SK-N-SH (cell line): Measurements from ENCODE around the gene EHD2. TPM values are rescaled to one million over a fixed set of nuclear protein-coding genes. Genes with fewer than 3 reads are reported as not detected.

Experiments used
- CTCF ChIA-PET: fragments of 300-600, 350-600 bp; formaldehyde crosslinking; extraction: SDS; loops from one replicate; lab custom pipeline; 2021; lab: Yijun Ruan, JAX
- POLR2A ChIA-PET: fragments of 350-600 bp; sonication (Branson Sonifier 250); formaldehyde crosslinking; extraction: SDS; loops from one replicate; lab custom pipeline; 2020; ENCODE audit warnings: antibody characterized with exemption, inconsistent platforms; lab: Yijun Ruan, JAX
- DNase-seq: peaks from one replicate; pipeline ENCODE4 v3.0.0; 2012
- H2AFZ ChIP-seq: fragments of 200-600 bp; sonication (generic); 2 replicates; pipeline ENCODE4 v1.8.1; 2016; ENCODE audit warnings: antibody characterized with exemption, mild to moderate bottlenecking, low read depth
- H3F3A ChIP-seq: fragments of 200-600 bp; sonication (generic); replicated peaks from 2 replicates; pipeline ENCODE3; 2016; ENCODE audit warnings: antibody characterized with exemption, mild to moderate bottlenecking; ENCODE audit not compliant: insufficient read depth
- H3K27ac ChIP-seq, 2 experiments: fragments of 200-500 bp in 1 of 2; fragments of 200-600 bp in 1 of 2; sonication (Bioruptor generic) in 1 of 2; sonication (generic), shearing (Covaris generic) in 1 of 2; 2 replicates each; pipeline versions ENCODE4 v1.5.1 to v1.6.1; 2014 to 2016; ENCODE audit warnings: low read depth in 2 of 2, inconsistent platforms in 1 of 2, low read length in 1 of 2, mild to moderate bottlenecking in 1 of 2, mixed read lengths in 1 of 2
- H3K27me3 ChIP-seq: fragments of 200-600 bp; sonication (generic), shearing (Covaris generic); 2 replicates; pipeline ENCODE4 v1.6.1; 2016; ENCODE audit warnings: mixed run types; ENCODE audit not compliant: insufficient read depth
- H3K36me3 ChIP-seq, 2 experiments: fragments of 200-500 bp in 1 of 2; fragments of 200-600 bp in 1 of 2; sonication (Bioruptor generic) in 1 of 2; sonication (generic) in 1 of 2; replicated peaks in 1 of 2; 2 replicates each; pipeline versions ENCODE3 to v1.5.1; 2014 to 2016; ENCODE audit warnings: low read length in 1 of 2, mild to moderate bottlenecking in 1 of 2; ENCODE audit not compliant: insufficient read depth in 2 of 2, control insufficient read depth in 1 of 2
- H3K4me1 ChIP-seq, 2 experiments: fragments of 200-500 bp in 1 of 2; fragments of 200-600 bp in 1 of 2; sonication (Bioruptor generic) in 1 of 2; sonication (generic), shearing (Covaris generic) in 1 of 2; 2 replicates each; pipeline versions ENCODE4 v1.5.1 to v1.6.1; 2014 to 2016; ENCODE audit warnings: low read depth in 1 of 2, low read length in 1 of 2, mixed run types in 1 of 2; ENCODE audit not compliant: insufficient read depth in 2 of 2, control insufficient read depth in 1 of 2
- H3K4me2 ChIP-seq: fragments of 200-600 bp; sonication (generic), shearing (Covaris generic); 2 replicates; pipeline ENCODE4 v1.6.1; 2017; ENCODE audit warnings: mixed run types
- H3K4me3 ChIP-seq, 2 experiments: fragments of 200-500 bp in 1 of 2; fragments of 200-600 bp in 1 of 2; sonication (Bioruptor generic) in 1 of 2; sonication (generic), shearing (Covaris generic) in 1 of 2; 2 replicates each; pipeline versions ENCODE4 v1.5.1 to v1.8.1; 2014 to 2016; ENCODE audit warnings: low read depth in 2 of 2, inconsistent platforms in 1 of 2, low read length in 1 of 2, mild to moderate bottlenecking in 1 of 2, mixed read lengths in 1 of 2, moderate library complexity in 1 of 2
- H3K79me2 ChIP-seq: fragments of 200-600 bp; sonication (generic); 2 replicates; pipeline ENCODE4 v1.8.1; 2017; ENCODE audit warnings: mild to moderate bottlenecking; ENCODE audit not compliant: insufficient read depth
- H3K9ac ChIP-seq: fragments of 200-600 bp; sonication (generic); 2 replicates; pipeline ENCODE4 v1.6.1; 2017; ENCODE audit warnings: mixed run types
- H3K9me2 ChIP-seq: fragments of 200-600 bp; sonication (generic); 2 replicates; pipeline ENCODE4 v1.6.1; 2017; ENCODE audit warnings: mixed run types
- H3K9me3 ChIP-seq: fragments of 200-600 bp; sonication (generic); 2 replicates; pipeline ENCODE4 v1.6.1; 2017; ENCODE audit warnings: mixed run types, mild to moderate bottlenecking, moderate library complexity
- H4K20me1 ChIP-seq: fragments of 200-600 bp; sonication (generic); 2 replicates; pipeline ENCODE4 v1.6.1; 2017; ENCODE audit warnings: mild to moderate bottlenecking, mixed run types; ENCODE audit not compliant: insufficient read depth
- CHD2 ChIP-seq: fragments of 150-350 bp; IDR thresholded peaks from 2 replicates; pipeline ENCODE4 v1.6.1; 2018; ENCODE audit warnings: low read length; ENCODE audit not compliant: partially characterized antibody
- CTCF ChIP-seq: fragments of 200-600 bp; sonication (generic); IDR thresholded peaks from 2 replicates; pipeline ENCODE4 v1.6.1; 2017; ENCODE audit warnings: antibody characterized with exemption, mild to moderate bottlenecking, moderate library complexity
- EP300 ChIP-seq, 2 experiments: IDR thresholded peaks; 2 replicates each; pipeline versions ENCODE4 v1.4.0 to v1.6.1; 2012; ENCODE audit warnings: borderline replicate concordance in 1 of 2, low read depth in 1 of 2, low read length in 1 of 2
- FOSL2 ChIP-seq: IDR thresholded peaks from 2 replicates; pipeline ENCODE4 v1.4.0; 2012; ENCODE audit warnings: low read depth, mild to moderate bottlenecking, moderate library complexity, borderline replicate concordance
- FOXJ3 ChIP-seq: sonication (generic); formaldehyde crosslinking; IDR thresholded peaks from 2 replicates; pipeline ENCODE4 v1.5.1; 2020; ENCODE audit warnings: mild to moderate bottlenecking, missing genetic modification reagents
- FOXM1 ChIP-seq: IDR thresholded peaks from 2 replicates; pipeline ENCODE4 v1.4.0; 2012; ENCODE audit warnings: low read depth, mild to moderate bottlenecking
- GABPA ChIP-seq: IDR thresholded peaks from 2 replicates; pipeline ENCODE4 v1.4.0; 2012; ENCODE audit warnings: low read depth, mild to moderate bottlenecking
- NRF1 ChIP-seq: IDR thresholded peaks from 2 replicates; pipeline ENCODE4 v1.6.1; 2012; ENCODE audit warnings: low read depth, mild to moderate bottlenecking, low read length
- RAD21 ChIP-seq: IDR thresholded peaks from 2 replicates; pipeline ENCODE4 v1.6.1; 2012; ENCODE audit warnings: mild to moderate bottlenecking, low read length
- REST ChIP-seq: IDR thresholded peaks from 2 replicates; pipeline ENCODE4 v1.6.1; 2012; ENCODE audit warnings: mild to moderate bottlenecking, low read depth, low read length, moderate library complexity
- TEAD4 ChIP-seq: IDR thresholded peaks from 2 replicates; pipeline ENCODE4 v1.4.0; 2012; ENCODE audit warnings: mild to moderate bottlenecking, borderline replicate concordance; ENCODE audit not compliant: insufficient read depth
- USF2 ChIP-seq: fragments of 150-350 bp; IDR thresholded peaks from 2 replicates; pipeline ENCODE4 v1.6.1; 2017; ENCODE audit warnings: antibody characterized with exemption, low read length, low read depth, borderline replicate concordance
- WGBS: methylation state at CpG from one replicate; pipeline ENCODE4 v1.1.6; 2017; ENCODE audit warnings: low lambda C conversion rate; 5-methylcytosine and 5-hydroxymethylcytosine counted together
- polyA plus RNA-seq, 3 experiments: library from polyadenylated mRNA; depleted of rRNA; stranded (reverse); fragments of >200 nt; gene quantifications; 2 replicates each; pipeline ENCODE4 v1.2.3, GENCODE V29; 2012
- TF ChIP-seq, protein P1 (sequence below): IDR thresholded peaks from 2 replicates; pipeline ENCODE4; 2012

Gene EHD2
- polyA plus RNA-seq, 1 of the 3 experiments (the other 2 are of a cell fraction), result 55.5 TPM

GRCh38 chr19:47702671-47703070, 10.6 kb upstream of the EHD2 start:
- Histone ChIP-seq H3K4me1 (no peaks in the 10 kb centered on the region; a peak in 1 of 4 replicates), H3K9me3 (no peaks in the 10 kb centered on the region), H3F3A (peaks cover 10% of the 10 kb centered on the region), H3K27ac (no peak overlapping the region), H4K20me1 (0 out of 2 replicates have a peak, but pooled peaks cover 6% of the 10 kb centered on the region), H2AFZ (no peak overlapping the region), H3K4me3 (no peak overlapping the region), H3K36me3 (peaks cover 16 to 22% of the 10 kb centered on the region in 2 experiments), H3K4me2 (no peak overlapping the region), H3K27me3 (no peaks in the 10 kb centered on the region), H3K79me2 (no peaks in the 10 kb centered on the region), H3K9me2 (no peaks in the 10 kb centered on the region), H3K9ac (no peak overlapping the region)
- 89% methylated on average over 9 of the region's 18 CpGs for WGBS
- TF ChIP-seq FOSL2 (no peak), REST (no peak)
- no peak for DNase-seq
- CTCF ChIA-PET, result interaction anchor here (1.0 to 23.1 kb wide), 5 partner anchors 12 to 266 kb away, joined by 3 to 475 read pairs (median 12); partner anchors contain the start of genes EHD2 and NOP53
- POLR2A ChIA-PET, result interaction anchor here (0.6 kb wide), 1 partner anchor 273 kb away, joined by 3 read pairs; no protein-coding TSS in a partner anchor

GRCh38 chr19:47703301-47703700, 9.9 kb upstream of the EHD2 start:
- Histone ChIP-seq H3K27me3 (no peaks in the 10 kb centered on the region), H3F3A (peaks cover 10% of the 10 kb centered on the region), H3K36me3 (peaks cover 16 to 22% of the 10 kb centered on the region in 2 experiments), H2AFZ (no peak overlapping the region), H3K9me2 (no peaks in the 10 kb centered on the region), H3K4me1 (no peaks in the 10 kb centered on the region; a peak in 1 of 4 replicates), H3K9ac (no peak overlapping the region), H3K79me2 (no peaks in the 10 kb centered on the region), H3K27ac (no peak overlapping the region), H3K4me3 (no peak overlapping the region), H3K9me3 (no peaks in the 10 kb centered on the region), H4K20me1 (0 out of 2 replicates have a peak, but pooled peaks cover 6% of the 10 kb centered on the region), H3K4me2 (no peak overlapping the region)
- ChIA-PET POLR2A (interaction anchor here (0.6 kb wide), 1 partner anchor 274 kb away, joined by 3 read pairs; no protein-coding TSS in a partner anchor), CTCF (interaction anchor here (0.6 to 23.1 kb wide), 5 partner anchors 11 to 267 kb away, joined by 3 to 475 read pairs (median 8); partner anchors contain the start of genes EHD2 and NOP53)
- no peak for DNase-seq
- TF ChIP-seq FOXM1 (no peak), USF2 (no peak), GABPA (no peak), TEAD4 (no peak), RAD21 (no peak), EP300 (IDR thresholded peaks at IDR 0.05; ENCODE audit: borderline replicate concordance in 1 of 2, low read depth in 1 of 2, low read length in 1 of 2) (no peak), CTCF (no peak), FOXJ3 (CRISPR knock-in tag) (no peak), CHD2 (no peak), NRF1 (no peak)
- TF ChIP-seq, protein P1, sequence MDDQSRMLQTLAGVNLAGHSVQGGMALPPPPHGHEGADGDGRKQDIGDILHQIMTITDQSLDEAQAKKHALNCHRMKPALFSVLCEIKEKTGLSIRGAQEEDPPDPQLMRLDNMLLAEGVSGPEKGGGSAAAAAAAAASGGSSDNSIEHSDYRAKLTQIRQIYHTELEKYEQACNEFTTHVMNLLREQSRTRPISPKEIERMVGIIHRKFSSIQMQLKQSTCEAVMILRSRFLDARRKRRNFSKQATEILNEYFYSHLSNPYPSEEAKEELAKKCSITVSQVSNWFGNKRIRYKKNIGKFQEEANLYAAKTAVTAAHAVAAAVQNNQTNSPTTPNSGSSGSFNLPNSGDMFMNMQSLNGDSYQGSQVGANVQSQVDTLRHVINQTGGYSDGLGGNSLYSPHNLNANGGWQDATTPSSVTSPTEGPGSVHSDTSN, result no peak
- WGBS, result 95% methylated on average over 5 of the region's 5 CpGs
